Measurements from ENCODE around the gene KDR. TPM values are rescaled to one million over a fixed set of nuclear protein-coding genes. Genes with fewer than 3 reads are reported as not detected.

The KDR gene
- polyA plus RNA-seq, 1 donor from 2014 or later = not detected

- Histone ChIP-seq H3K27me3 (ENCODE audit: insufficient read depth, low read depth, low read length) (no peaks in the 10 kb centered on the region), H3K27ac (ENCODE audit: low read length) (no peak overlapping the region), H3K79me2 (replicated peaks; ENCODE audit: insufficient read depth, low read length) (no peaks in the 10 kb centered on the region), H3K36me3 (ENCODE audit: insufficient read depth, low read length) (no peaks in the 10 kb centered on the region), H3K9me3 (ENCODE audit: low read length) (no peaks in the 10 kb centered on the region), H3K4me2 (ENCODE audit: low read length) (no peak overlapping the region), H3K9ac (ENCODE audit: low read length) (no peak overlapping the region), H3K4me3 (ENCODE audit: low read length) (no peak overlapping the region), H2AFZ (ENCODE audit: low read depth, low read length) (no peak overlapping the region), H4K20me1 (ENCODE audit: insufficient read depth) (no peaks in the 10 kb centered on the region), H3K9me2 (ENCODE audit: insufficient read depth, low read length) (no peaks in the 10 kb centered on the region), H3F3A (ENCODE audit: insufficient read depth, low read length, poor library complexity, severe bottlenecking) (no peaks in the 10 kb centered on the region)
- TF ChIP-seq, protein P1, sequence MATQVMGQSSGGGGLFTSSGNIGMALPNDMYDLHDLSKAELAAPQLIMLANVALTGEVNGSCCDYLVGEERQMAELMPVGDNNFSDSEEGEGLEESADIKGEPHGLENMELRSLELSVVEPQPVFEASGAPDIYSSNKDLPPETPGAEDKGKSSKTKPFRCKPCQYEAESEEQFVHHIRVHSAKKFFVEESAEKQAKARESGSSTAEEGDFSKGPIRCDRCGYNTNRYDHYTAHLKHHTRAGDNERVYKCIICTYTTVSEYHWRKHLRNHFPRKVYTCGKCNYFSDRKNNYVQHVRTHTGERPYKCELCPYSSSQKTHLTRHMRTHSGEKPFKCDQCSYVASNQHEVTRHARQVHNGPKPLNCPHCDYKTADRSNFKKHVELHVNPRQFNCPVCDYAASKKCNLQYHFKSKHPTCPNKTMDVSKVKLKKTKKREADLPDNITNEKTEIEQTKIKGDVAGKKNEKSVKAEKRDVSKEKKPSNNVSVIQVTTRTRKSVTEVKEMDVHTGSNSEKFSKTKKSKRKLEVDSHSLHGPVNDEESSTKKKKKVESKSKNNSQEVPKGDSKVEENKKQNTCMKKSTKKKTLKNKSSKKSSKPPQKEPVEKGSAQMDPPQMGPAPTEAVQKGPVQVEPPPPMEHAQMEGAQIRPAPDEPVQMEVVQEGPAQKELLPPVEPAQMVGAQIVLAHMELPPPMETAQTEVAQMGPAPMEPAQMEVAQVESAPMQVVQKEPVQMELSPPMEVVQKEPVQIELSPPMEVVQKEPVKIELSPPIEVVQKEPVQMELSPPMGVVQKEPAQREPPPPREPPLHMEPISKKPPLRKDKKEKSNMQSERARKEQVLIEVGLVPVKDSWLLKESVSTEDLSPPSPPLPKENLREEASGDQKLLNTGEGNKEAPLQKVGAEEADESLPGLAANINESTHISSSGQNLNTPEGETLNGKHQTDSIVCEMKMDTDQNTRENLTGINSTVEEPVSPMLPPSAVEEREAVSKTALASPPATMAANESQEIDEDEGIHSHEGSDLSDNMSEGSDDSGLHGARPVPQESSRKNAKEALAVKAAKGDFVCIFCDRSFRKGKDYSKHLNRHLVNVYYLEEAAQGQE (IDR thresholded peaks at IDR 0.05; ENCODE audit: borderline replicate concordance) = no peak
- TF ChIP-seq EZH2 (IDR thresholded peaks at IDR 0.05; ENCODE audit: borderline replicate concordance, insufficient read depth, low read length, poor library complexity, severe bottlenecking) (no peak), MXI1 (conservative IDR thresholded peaks at IDR 0.05; ENCODE audit: poor library complexity, severe bottlenecking) (no peak)
Observed at GRCh38 chr4:55068522-55068921, 56.9 kb downstream of the KDR start.

DNA sequence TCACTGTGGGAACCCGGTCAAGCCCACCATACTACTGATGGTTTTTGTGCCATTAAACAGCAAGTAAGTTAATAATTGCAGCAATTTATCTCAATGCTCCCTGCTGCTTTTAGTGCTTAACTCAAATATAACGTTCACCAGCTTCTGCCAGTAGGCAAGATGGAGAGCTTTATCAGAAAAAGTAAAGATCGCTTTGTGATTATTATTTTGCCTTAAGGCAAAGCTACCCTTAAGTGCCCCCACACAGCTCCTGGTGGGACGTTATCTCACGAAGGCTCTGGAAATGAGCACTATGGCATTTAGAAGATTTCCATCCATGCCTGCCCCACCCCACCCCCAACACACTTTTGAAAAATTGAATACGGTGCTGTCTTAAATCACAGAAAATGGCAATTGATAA lies 59.4 kb downstream of the KDR start:
- TF ChIP-seq, protein P1 (IDR thresholded peaks at IDR 0.05; ENCODE audit: borderline replicate concordance) = no peak
- no peak for TF ChIP-seq RAD21 (conservative IDR thresholded peaks at IDR 0.05)
- TF ChIP-seq EZH2 (IDR thresholded peaks at IDR 0.05; ENCODE audit: borderline replicate concordance, insufficient read depth, low read length, poor library complexity, severe bottlenecking) = no peak
- TF ChIP-seq MXI1 (conservative IDR thresholded peaks at IDR 0.05; ENCODE audit: poor library complexity, severe bottlenecking) = no peak
- no peak for TF ChIP-seq TAF1 (IDR thresholded peaks at IDR 0.05; ENCODE audit: low read depth)
- no peak for TF ChIP-seq POLR2AphosphoS5 (IDR thresholded peaks at IDR 0.05)
- no peak for TF ChIP-seq SMC3 (conservative IDR thresholded peaks at IDR 0.05; ENCODE audit: poor library complexity)
- TF ChIP-seq EP300 (conservative IDR thresholded peaks at IDR 0.05; ENCODE audit: poor library complexity, severe bottlenecking) = no peak
- TF ChIP-seq CTCF (IDR thresholded peaks at IDR 0.05; ENCODE audit: poor library complexity, severe bottlenecking) = no peak
- H4K20me1 ChIP-seq (ENCODE audit: insufficient read depth) = no peaks in the 10 kb centered on the region
- H3K79me2 ChIP-seq (replicated peaks; ENCODE audit: insufficient read depth, low read length) = no peaks in the 10 kb centered on the region
- no peaks in the 10 kb centered on the region for H3K9me3 ChIP-seq (ENCODE audit: low read length)
- no peak overlapping the region for H3K4me3 ChIP-seq (ENCODE audit: low read length)
- no peaks in the 10 kb centered on the region for H3K36me3 ChIP-seq (ENCODE audit: insufficient read depth, low read length)
- H3K27ac ChIP-seq (ENCODE audit: low read length) = no peak overlapping the region
- H3K9ac ChIP-seq (ENCODE audit: low read length) = no peak overlapping the region
- no peaks in the 10 kb centered on the region for H3K27me3 ChIP-seq (ENCODE audit: insufficient read depth, low read depth, low read length)
- H3K4me2 ChIP-seq (ENCODE audit: low read length) = no peak overlapping the region
- no peaks in the 10 kb centered on the region for H3K9me2 ChIP-seq (ENCODE audit: insufficient read depth, low read length)
- H3F3A ChIP-seq (ENCODE audit: insufficient read depth, low read length, poor library complexity, severe bottlenecking) = no peaks in the 10 kb centered on the region
- no peak overlapping the region for H2AFZ ChIP-seq (ENCODE audit: low read depth, low read length)

Measured in neural cell (in vitro differentiated cells).